ENCODE results near the gene ITGA1.

- TF ChIP-seq POLR2A (IDR thresholded peaks at IDR 0.05) (no peak), CTCF (IDR thresholded peaks at IDR 0.05) (no peak)
Observed at GRCh38 chr5:52988335-52989024, 200.8 kb downstream of the ITGA1 start.

All from lower leg skin (tissue), 3 donors.